Measurements from ENCODE around the gene ANGPTL2.

ANGPTL2 gene

GRCh38 chr9:127092041-127092608 lies 30.3 kb downstream of the ANGPTL2 start:
- DNase-seq, result no peak

GRCh38 chr9:127091526-127091925 lies 30.9 kb downstream of the ANGPTL2 start:
- DNase-seq, result no peak

- no peak for DNase-seq
These were observed 32.0 kb downstream of the ANGPTL2 start for GRCh38 chr9:127090341-127090985.

GRCh38 chr9:127089631-127090081 lies 32.8 kb downstream of the ANGPTL2 start:
- DNase-seq, result no peak

DNA sequence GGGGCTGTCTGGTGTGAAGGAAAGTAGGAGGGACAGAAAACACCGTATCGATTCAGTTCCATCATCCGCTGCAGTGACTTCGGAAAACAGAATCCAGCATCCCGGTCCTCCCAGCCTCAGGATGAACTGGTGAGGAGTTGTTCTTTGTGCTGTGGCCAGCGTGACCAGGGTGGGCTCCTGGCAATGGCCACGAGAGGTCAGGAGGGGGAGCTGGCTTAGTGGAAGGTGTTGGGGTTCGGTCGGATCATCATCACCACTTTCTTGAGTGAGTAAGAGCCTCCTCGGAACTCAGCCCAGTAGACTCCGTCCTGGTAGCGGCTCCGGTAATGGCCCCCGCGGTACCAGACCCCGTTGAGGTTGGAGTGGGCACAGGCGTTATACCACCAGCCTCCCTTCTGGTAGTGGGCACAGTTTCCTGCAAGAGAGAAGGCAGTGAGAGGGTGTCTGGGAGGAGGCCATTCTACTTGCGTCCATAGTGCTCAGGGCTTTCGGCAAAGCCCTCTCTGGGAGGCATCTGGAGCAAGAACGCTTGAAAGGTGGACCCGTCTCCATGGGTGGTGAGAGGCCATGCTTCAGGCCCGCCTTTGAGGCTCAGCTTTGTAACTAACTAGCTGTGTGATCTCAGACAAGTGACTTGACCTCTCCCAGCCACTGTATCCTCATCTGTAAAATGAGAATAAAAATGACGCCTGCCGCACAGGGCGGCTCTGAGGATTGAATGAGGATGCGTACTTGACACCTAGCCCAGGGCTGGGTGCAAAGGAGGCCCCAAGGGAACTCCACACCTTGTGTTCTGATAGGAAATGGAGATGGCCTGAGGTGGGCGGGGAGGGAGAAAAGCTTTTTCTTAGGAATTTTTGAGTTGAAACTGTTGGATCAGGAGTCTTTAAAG lies 33.5 kb downstream of the ANGPTL2 start:
- no peak for DNase-seq

GRCh38 chr9:127087836-127088235 lies 34.6 kb downstream of the ANGPTL2 start:
- no peak for DNase-seq

- no peak for DNase-seq
These were observed 35.0 kb downstream of the ANGPTL2 start for GRCh38 chr9:127087411-127087810.

- DNase-seq, result no peak
These were observed 35.7 kb downstream of the ANGPTL2 start for GRCh38 chr9:127086771-127087170.

DNA sequence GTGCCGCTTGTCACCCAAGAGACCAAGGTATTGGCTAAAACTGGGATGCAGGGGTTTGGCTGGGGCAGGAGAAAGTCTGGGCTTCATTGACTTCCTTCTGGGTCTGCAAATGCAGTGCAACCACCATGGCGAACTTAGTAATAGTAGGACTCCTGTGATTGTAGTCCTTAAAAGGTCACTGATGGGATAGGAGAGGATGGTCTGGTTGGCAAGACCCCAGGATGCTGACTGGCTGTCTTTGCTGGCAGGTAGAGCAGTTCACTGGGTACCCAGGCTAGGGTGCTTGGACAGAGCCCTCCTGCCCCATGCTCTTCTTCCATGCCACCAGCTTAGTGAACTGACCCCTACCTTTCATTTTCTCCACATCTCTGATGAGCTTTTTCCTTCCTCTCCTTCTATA lies 37.2 kb downstream of the ANGPTL2 start:
- DNase-seq, result no peak

DNA sequence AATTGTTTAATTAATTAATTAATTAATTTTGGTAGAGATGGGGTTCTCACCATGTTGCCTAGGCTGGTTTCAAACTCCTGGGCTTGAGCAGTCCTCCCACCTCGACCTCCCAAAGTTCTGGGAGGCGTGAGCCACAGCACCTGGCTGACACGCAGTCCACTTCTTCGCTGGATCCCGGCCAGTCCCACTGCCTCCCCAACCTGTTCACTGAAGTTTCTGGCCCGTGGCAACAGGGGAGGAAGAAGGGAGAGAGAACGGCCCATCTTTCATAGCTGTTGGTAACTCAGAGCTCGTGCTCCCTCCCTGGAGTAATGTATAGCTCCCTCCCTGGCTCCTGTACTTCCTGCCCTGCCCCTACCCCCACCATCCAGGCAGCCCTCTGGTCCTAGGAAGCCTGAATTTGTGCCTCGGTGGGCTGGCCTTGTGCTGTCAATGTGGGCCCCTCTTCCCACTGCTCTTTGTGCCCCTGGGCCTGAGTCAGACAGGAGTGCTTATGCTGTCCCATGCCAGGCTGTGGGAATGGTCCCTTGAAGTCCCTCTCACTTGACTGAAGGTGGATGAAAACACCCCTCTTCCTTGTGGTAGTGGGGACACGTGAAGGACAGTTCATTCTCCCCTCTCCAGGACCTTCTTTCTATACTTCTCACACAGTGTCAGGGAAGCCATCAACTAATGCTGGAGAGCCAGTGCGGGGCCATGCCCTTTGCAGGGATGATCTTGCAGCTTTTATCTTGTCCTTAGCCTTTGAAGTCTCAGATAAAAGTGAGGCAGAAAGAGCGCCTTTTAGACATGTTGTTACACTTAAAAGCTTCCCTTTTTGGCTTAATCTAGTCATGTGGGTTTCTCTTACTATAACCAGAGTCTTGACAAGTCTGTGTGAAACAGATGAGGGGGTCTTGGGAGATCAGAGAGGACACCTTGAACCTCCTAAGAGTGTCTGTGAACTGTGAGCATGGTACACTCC lies 38.1 kb downstream of the ANGPTL2 start:
- no peak for DNase-seq

DNA sequence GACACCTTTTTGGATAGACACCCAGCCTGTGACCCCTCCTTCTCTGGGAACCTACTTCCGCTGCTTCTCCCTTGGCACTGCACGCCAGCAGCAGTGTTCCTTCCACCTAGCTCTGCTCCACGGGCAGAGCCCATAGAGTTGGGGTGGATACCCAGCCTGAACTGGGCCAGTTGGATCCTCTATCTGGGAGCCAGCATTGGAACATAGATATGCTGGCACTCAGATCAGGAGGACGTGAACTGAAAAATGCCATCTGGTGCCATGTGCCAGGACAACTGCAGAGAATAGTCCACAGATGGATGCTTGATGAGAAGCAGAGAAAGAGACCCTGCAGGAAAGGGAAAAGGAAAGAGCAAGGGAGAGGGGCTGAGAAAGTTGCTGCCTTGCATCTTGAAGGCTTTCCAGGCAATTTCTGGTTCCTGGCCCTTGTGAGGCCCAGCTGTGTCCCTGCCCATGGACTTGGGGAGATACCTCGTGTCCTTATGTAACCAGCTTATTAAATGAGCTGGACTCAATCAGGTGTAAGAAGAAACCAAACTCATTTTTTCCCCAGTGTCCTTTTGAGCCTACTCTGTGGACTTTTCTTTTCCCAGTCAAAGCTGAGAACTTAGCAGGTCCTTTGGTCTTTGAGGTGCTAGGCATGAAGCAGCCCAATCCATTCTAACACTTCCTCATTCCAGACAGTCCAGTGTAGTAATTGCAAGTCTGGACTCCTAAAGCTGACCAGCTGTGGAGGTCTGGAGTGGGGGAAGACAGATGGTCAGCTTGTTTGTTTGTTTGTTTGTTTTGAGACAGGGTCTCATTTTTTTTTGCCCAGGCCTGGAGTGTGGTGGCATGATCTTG lies 39.1 kb downstream of the ANGPTL2 start:
- no peak for DNase-seq

DNA sequence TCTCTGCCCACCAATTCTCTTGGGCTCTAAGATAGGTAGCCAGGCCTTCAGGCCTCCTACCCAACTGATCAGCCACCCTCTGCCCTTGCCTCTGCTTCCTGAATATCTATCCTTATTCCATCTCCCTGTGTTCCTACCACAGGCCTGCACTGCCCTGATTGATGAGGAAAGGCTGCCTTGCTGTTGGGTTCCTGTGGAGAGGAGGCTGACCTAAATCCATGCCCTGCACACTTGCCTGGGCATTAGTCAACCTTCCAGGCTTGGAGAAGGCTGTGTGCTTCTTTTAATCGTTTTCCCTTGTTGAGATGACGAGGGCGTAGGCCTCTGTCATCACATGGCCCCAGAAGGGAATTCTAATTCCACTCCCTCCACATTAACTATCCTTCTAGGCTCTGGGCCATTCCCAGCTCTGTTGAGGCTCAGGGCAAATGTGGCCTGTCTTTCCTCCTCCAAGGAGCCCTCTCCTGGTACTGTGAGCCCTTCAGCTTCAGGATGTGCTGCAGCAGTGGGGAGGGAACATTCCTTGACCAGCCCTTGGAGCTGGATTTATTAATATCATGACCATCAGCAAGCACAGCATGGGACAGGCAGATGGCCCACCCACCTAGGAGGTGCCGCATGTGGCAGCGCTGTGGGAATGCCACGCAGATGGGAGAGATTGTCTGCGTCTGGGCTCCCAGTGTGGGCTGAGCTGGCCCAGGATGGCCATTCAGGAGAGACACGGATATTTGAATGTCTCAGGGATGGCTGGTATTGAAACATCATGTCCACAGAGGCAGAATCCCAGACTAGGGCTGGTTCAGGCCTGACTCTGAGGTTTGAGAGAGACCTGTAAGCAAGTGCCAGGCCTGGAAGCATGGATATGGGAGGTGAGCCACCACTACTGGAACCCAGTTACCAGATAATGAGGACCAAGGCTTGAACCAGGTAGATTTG lies 40.9 kb downstream of the ANGPTL2 start:
- no peak for DNase-seq

GRCh38 chr9:127079446-127080140 lies 42.8 kb downstream of the ANGPTL2 start:
- no peak for DNase-seq

GRCh38 chr9:127078988-127079387 lies 43.4 kb downstream of the ANGPTL2 start:
- no peak for DNase-seq

- DNase-seq, result no peak
These were observed 44.1 kb downstream of the ANGPTL2 start for GRCh38 chr9:127078336-127078735.

DNA sequence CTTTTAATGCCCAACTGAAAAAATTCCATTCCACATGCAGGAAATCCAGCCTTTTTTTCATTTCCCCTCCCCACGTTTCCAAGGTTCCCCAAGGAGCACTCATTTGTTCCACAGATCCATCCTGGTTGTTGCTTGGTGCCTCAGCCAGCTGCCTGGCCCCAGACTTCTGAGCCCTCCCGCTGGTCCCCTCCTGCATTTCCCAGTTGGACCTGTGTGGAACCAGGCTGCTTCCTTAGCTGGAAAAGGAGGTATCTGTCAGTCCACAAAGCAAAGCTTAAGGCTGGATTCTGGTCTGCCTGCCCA lies 44.8 kb downstream of the ANGPTL2 start:
- no peak for DNase-seq

DNA sequence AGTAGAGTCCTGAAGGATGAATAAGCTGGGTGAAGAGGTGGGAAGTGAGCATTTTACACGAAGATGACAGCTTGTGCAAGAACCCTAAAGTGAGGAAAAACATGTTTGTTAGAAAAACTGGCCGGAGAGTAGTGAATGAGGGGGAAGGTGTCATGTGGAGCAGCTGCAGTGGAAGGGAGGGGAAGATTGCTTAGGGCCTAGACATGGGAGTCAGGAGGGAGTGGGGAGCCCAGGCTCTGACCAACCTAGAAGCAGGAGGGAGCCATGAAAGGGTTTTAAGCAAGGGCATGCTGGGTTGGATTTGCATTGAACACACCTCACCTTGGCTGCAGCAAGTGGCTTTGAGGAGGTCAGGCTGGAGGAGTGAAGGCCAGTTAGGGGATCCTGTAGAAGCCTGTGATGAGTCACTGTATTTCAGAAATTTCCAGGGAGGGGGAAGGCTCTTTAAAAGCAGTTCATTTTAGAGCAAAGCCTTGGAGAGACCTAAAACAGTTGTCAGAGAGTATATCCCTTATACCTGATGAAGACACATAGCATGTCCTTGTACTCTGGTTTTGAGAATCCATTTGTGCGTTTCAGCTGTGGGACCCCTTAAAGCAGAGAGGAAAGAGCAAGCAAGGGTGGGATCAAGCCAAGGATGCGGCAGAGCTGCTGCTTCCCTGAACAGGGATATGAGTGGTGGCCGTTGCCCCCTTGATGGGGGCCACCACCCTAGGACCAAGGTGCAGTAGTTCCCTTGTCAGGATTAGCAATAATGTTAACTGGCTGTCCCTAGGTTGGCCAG lies 45.4 kb downstream of the ANGPTL2 start:
- no peak for DNase-seq

GRCh38 chr9:127075624-127076372 lies 46.6 kb downstream of the ANGPTL2 start:
- DNase-seq, result no peak

Measured in inflammatory macrophage treated with lipopolysaccharide for 4 hours (primary cell).